Measurements from ENCODE around the gene INTS11.
A peak's percentile ranks its signal among the peaks of the same experiment; 100 is the strongest.

GRCh38 chr1:1335792-1336248 is 11.4 kb upstream of the INTS11 start:
- TF ChIP-seq EZH2 (IDR thresholded peaks at IDR 0.05) (no peak), POLR2AphosphoS5 (IDR thresholded peaks at IDR 0.05; ENCODE audit: borderline replicate concordance, low read depth, low read length) (0 out of 2 replicates have a peak, but pooled peaks have one; percentile 6), FOXP2 (optimal IDR thresholded peaks at IDR 0.05; ENCODE audit: control extremely low read depth, extremely low read length, insufficient read depth) (no peak)

Data from SK-N-MC (cell line).